Activated T-cell treated with anti-CD3 and anti-CD28 coated beads, Interleukin-2, amount 50 U/mL, for 72 hours (primary cell): ENCODE data around the gene RSRP1. TPM values are rescaled to one million over a fixed set of nuclear protein-coding genes. Genes with fewer than 3 reads are reported as not detected.

Experiments used
- ATAC-seq, 2 donors: fragments of 150-1000 bp; cut with Tn5 transposase; replicated peaks in 1 of 2; 2 replicates each; pipeline ENCODE4 v1.10.0; 2021; ENCODE audit warnings: moderate library complexity in 2 of 2, mild to moderate bottlenecking in 1 of 2
- DNase-seq, 2 donors: peaks; one replicate each; pipeline ENCODE4 v3.0.0; 2021 to 2022; ENCODE audit warnings: mixed read lengths in 1 of 2
- H3K27ac Mint-ChIP-seq: one replicate; pipeline ENCODE4 v1.8.0; 2022; ENCODE audit warnings: mild to moderate bottlenecking, moderate library complexity, mixed read lengths
- H3K27me3 Mint-ChIP-seq: one replicate; pipeline ENCODE4 v1.8.0; 2022; ENCODE audit warnings: low read depth, mixed read lengths
- H3K36me3 Mint-ChIP-seq, 2 donors: one replicate each; pipeline ENCODE4 v1.8.0; 2022; ENCODE audit warnings: mixed read lengths in 2 of 2, mild to moderate bottlenecking in 1 of 2; ENCODE audit not compliant: insufficient read depth in 2 of 2
- H3K4me1 Mint-ChIP-seq: one replicate; pipeline ENCODE4 v1.8.0; 2022; ENCODE audit warnings: low read depth, mixed read lengths
- H3K4me3 Mint-ChIP-seq, 2 donors: one replicate each; pipeline ENCODE4 v1.8.0; 2022; ENCODE audit warnings: mild to moderate bottlenecking in 2 of 2, mixed read lengths in 2 of 2, moderate library complexity in 2 of 2
- H3K9me3 Mint-ChIP-seq, 2 donors: one replicate each; pipeline ENCODE4 v1.8.0; 2022; ENCODE audit warnings: mixed read lengths in 2 of 2
- total RNA-seq, 2 donors: library from RNA; stranded (reverse); gene quantifications; one replicate each; pipeline ENCODE4 v1.2.3, GENCODE V29; 2022

RSRP1 gene
- total RNA-seq, 2 donors from 2014 or later: 181 to 271 TPM

GRCh38 chr1:25201006-25201405 is 46.2 kb downstream of the RSRP1 start:
- H3K36me3 Mint-ChIP-seq: no peaks in the 10 kb centered on the region
- H3K27me3 Mint-ChIP-seq: peaks cover 9% of the 10 kb centered on the region
- H3K4me3 Mint-ChIP-seq: no peak overlapping the region
- DNase-seq: no peak
- no peak overlapping the region for H3K27ac Mint-ChIP-seq
- ATAC-seq: no peak
- peaks cover 19% of the 10 kb centered on the region for H3K4me1 Mint-ChIP-seq
- no peaks in the 10 kb centered on the region for H3K9me3 Mint-ChIP-seq

- Mint-ChIP-seq H3K9me3 (no peaks in the 10 kb centered on the region), H3K4me1 (peaks cover 19% of the 10 kb centered on the region), H3K27me3 (no peaks in the 10 kb centered on the region), H3K36me3 (no peaks in the 10 kb centered on the region), H3K27ac (no peak overlapping the region), H3K4me3 (no peak overlapping the region)
- no peak for ATAC-seq
- no peak for DNase-seq
These were observed 47.2 kb downstream of the RSRP1 start for GRCh38 chr1:25199819-25200620.

GRCh38 chr1:25198663-25199252 is 48.5 kb downstream of the RSRP1 start:
- no peaks in the 10 kb centered on the region for H3K27me3 Mint-ChIP-seq
- peak; percentile 47 to 55 for ATAC-seq
- no peak overlapping the region for H3K27ac Mint-ChIP-seq
- H3K4me1 Mint-ChIP-seq: peaks cover 19% of the 10 kb centered on the region
- no peaks in the 10 kb centered on the region for H3K9me3 Mint-ChIP-seq
- no peaks in the 10 kb centered on the region for H3K36me3 Mint-ChIP-seq
- peak overlapping the region; percentile 1 to 8 for H3K4me3 Mint-ChIP-seq
- DNase-seq: no peak

- ATAC-seq (peak in 1 of 2 donors; percentile 49), DNase-seq (no peak)
- Mint-ChIP-seq H3K27me3 (no peaks in the 10 kb centered on the region), H3K36me3 (no peaks in the 10 kb centered on the region), H3K4me1 (peaks cover 19% of the 10 kb centered on the region), H3K27ac (no peak overlapping the region), H3K9me3 (no peaks in the 10 kb centered on the region), H3K4me3 (peak overlapping the region; percentile 1 to 8)
These were observed 49.1 kb downstream of the RSRP1 start for GRCh38 chr1:25197982-25198662.

GRCh38 chr1:25197235-25197975 is 49.8 kb downstream of the RSRP1 start:
- H3K27me3 Mint-ChIP-seq: no peaks in the 10 kb centered on the region
- H3K9me3 Mint-ChIP-seq: no peaks in the 10 kb centered on the region
- H3K27ac Mint-ChIP-seq: no peak overlapping the region
- no peak for ATAC-seq
- peaks cover 19% of the 10 kb centered on the region for H3K4me1 Mint-ChIP-seq
- no peak overlapping the region for H3K4me3 Mint-ChIP-seq
- H3K36me3 Mint-ChIP-seq: no peaks in the 10 kb centered on the region
- DNase-seq: no peak

GRCh38 chr1:25196830-25197229 is 50.4 kb downstream of the RSRP1 start:
- Mint-ChIP-seq H3K4me1 (peaks cover 19% of the 10 kb centered on the region), H3K36me3 (no peaks in the 10 kb centered on the region), H3K27me3 (no peaks in the 10 kb centered on the region), H3K4me3 (no peak overlapping the region), H3K9me3 (no peaks in the 10 kb centered on the region), H3K27ac (no peak overlapping the region)
- ATAC-seq: no peak
- DNase-seq: no peak

- DNase-seq (no peak), ATAC-seq (no peak)
- Mint-ChIP-seq H3K27ac (no peak overlapping the region), H3K4me3 (no peak overlapping the region), H3K9me3 (no peaks in the 10 kb centered on the region), H3K4me1 (peaks cover 19% of the 10 kb centered on the region), H3K27me3 (no peaks in the 10 kb centered on the region), H3K36me3 (no peaks in the 10 kb centered on the region)
These were observed 51.4 kb downstream of the RSRP1 start for GRCh38 chr1:25195835-25196234.

- no peak overlapping the region for H3K27ac Mint-ChIP-seq
- H3K27me3 Mint-ChIP-seq: no peaks in the 10 kb centered on the region
- H3K36me3 Mint-ChIP-seq: no peaks in the 10 kb centered on the region
- peaks cover 19% of the 10 kb centered on the region for H3K4me1 Mint-ChIP-seq
- DNase-seq (no peak), ATAC-seq (no peak)
- no peak overlapping the region for H3K4me3 Mint-ChIP-seq
- H3K9me3 Mint-ChIP-seq: no peaks in the 10 kb centered on the region
These were observed 52.7 kb downstream of the RSRP1 start for GRCh38 chr1:25194572-25195020.

- no peaks in the 10 kb centered on the region for H3K27me3 Mint-ChIP-seq
- H3K4me1 Mint-ChIP-seq: peaks cover 19% of the 10 kb centered on the region
These were observed 53.2 kb downstream of the RSRP1 start for GRCh38 chr1:25194054-25194453.

GRCh38 chr1:25193229-25193628 is 54.0 kb downstream of the RSRP1 start:
- Mint-ChIP-seq H3K27me3 (no peaks in the 10 kb centered on the region), H3K4me1 (peaks cover 11% of the 10 kb centered on the region), H3K9me3 (no peaks in the 10 kb centered on the region), H3K36me3 (no peaks in the 10 kb centered on the region), H3K27ac (no peak overlapping the region), H3K4me3 (no peak overlapping the region)
- DNase-seq (no peak), ATAC-seq (no peak)

More at GRCh38 chr1:25194054-25194453, 53.2 kb downstream of the RSRP1 start:
- ATAC-seq: no peak
- no peak for DNase-seq
- H3K36me3 Mint-ChIP-seq: no peaks in the 10 kb centered on the region
- no peaks in the 10 kb centered on the region for H3K9me3 Mint-ChIP-seq
- H3K4me3 Mint-ChIP-seq: no peak overlapping the region
- H3K27ac Mint-ChIP-seq: no peak overlapping the region
